GM18498 (cell line): Measurements from ENCODE around the gene RXRA.

Experiments used
- ATAC-seq: cut with Tn5 transposase; IDR thresholded peaks from one replicate; pipeline ENCODE4 v1.9.1; 2021; ENCODE audit warnings: mild to moderate bottlenecking, moderate library complexity; ENCODE audit not compliant: unreplicated experiment

RXRA gene

GRCh38 chr9:134411440-134412297 is 85.4 kb downstream of the RXRA start:
- no peak for ATAC-seq

GRCh38 chr9:134412298-134412711 is 86.0 kb downstream of the RXRA start:
- ATAC-seq, result no peak

GRCh38 chr9:134413112-134413715 is 87.0 kb downstream of the RXRA start:
- no peak for ATAC-seq

GRCh38 chr9:134413890-134414623 is 87.8 kb downstream of the RXRA start:
- no peak for ATAC-seq

- ATAC-seq, result no peak
Observed at GRCh38 chr9:134414900-134415425, 88.7 kb downstream of the RXRA start.

GRCh38 chr9:134416385-134417015 is 90.2 kb downstream of the RXRA start:
- ATAC-seq, result no peak

GRCh38 chr9:134418354-134418753 is 92.1 kb downstream of the RXRA start:
- no peak for ATAC-seq

- no peak for ATAC-seq
Observed at GRCh38 chr9:134419000-134419683, 92.9 kb downstream of the RXRA start.

- no peak for ATAC-seq
Observed at GRCh38 chr9:134419684-134420076, 93.4 kb downstream of the RXRA start.

GRCh38 chr9:134420281-134420845 is 94.1 kb downstream of the RXRA start:
- no peak for ATAC-seq

- ATAC-seq, result no peak
Observed at GRCh38 chr9:134420974-134421432, 94.7 kb downstream of the RXRA start.

GRCh38 chr9:134421888-134422287 is 95.6 kb downstream of the RXRA start:
- ATAC-seq, result no peak

- ATAC-seq, result no peak
Observed at GRCh38 chr9:134422301-134423090, 96.2 kb downstream of the RXRA start.

GRCh38 chr9:134423166-134423565 is 96.9 kb downstream of the RXRA start:
- ATAC-seq, result no peak

GRCh38 chr9:134423749-134424148 is 97.5 kb downstream of the RXRA start:
- ATAC-seq, result no peak

GRCh38 chr9:134424818-134425217 is 98.6 kb downstream of the RXRA start:
- no peak for ATAC-seq

GRCh38 chr9:134425401-134425800 is 99.1 kb downstream of the RXRA start:
- no peak for ATAC-seq

- no peak for ATAC-seq
Observed at GRCh38 chr9:134425812-134426211, 99.6 kb downstream of the RXRA start.

GRCh38 chr9:134426436-134426835 is 100.2 kb downstream of the RXRA start:
- ATAC-seq, result no peak
